Ovary (tissue), 9 donors: Measurements from ENCODE around the gene IL21R. TPM values are rescaled to one million over a fixed set of nuclear protein-coding genes. Genes with fewer than 3 reads are reported as not detected.
"Not testable (repeated sequence)": the region's sequence is repeated elsewhere in the genome, so short reads cannot be mapped to it uniquely, and the experiment has no call there.

Experiments
- DNase-seq, 5 donors: peaks; one replicate each; pipeline ENCODE4 v3.0.0-alpha.2; 2019 to 2020
- H3K27ac ChIP-seq, 2 donors: fragments of 200-600 bp; one replicate each; pipeline versions ENCODE4 v1.5.1 to v1.8.0; 2019 to 2022
- H3K27me3 ChIP-seq: fragments of 200-600 bp; one replicate; pipeline ENCODE4 v1.8.0; 2022
- H3K36me3 ChIP-seq: fragments of 200-600 bp; sonication (generic); one replicate; pipeline ENCODE4 v1.5.1; 2019
- H3K4me1 ChIP-seq: one replicate; pipeline ENCODE4 v1.8.1; 2013; ENCODE audit warnings: mild to moderate bottlenecking, moderate library complexity; ENCODE audit not compliant: insufficient read depth
- H3K4me3 ChIP-seq: fragments of 200-600 bp; sonication (generic); one replicate; pipeline ENCODE4 v1.5.1; 2017
- H3K9me3 ChIP-seq, 2 donors: fragments of 200-600 bp in 1 of 2; sonication (generic) in 1 of 2; one replicate each; pipeline versions ENCODE4 v1.5.1 to v1.8.1; 2013 to 2019; ENCODE audit warnings: mild to moderate bottlenecking in 1 of 2, moderate library complexity in 1 of 2
- EP300 ChIP-seq: sonication (generic); formaldehyde crosslinking; IDR thresholded peaks from one replicate; pipeline ENCODE4 v1.6.1; 2017; ENCODE audit warnings: antibody characterized with exemption
- POLR2A ChIP-seq: fragments of 450-650 bp; IDR thresholded peaks from one replicate; pipeline ENCODE4 v1.6.1; 2017; ENCODE audit warnings: antibody characterized with exemption, mild to moderate bottlenecking, moderate library complexity
- WGBS, 3 donors: extraction: QIAGEN DNeasy Blood & Tissue Kit in 1 of 3; methylation state at CpG; one replicate each; pipeline versions ENCODE4 v1.1.5 to v1.1.7; 2013 to 2017; 5-methylcytosine and 5-hydroxymethylcytosine counted together
- intact Hi-C, 4 donors: fragments of 100-400 bp; cut with DNase I; formaldehyde crosslinking; loops; one replicate each; pipeline versions ENCODE4 v1.11.0 to v1.15.1; 2022 to 2023
- polyA plus RNA-seq, 2 donors: library from polyadenylated mRNA; stranded (reverse); fragments of 200-250 nt in 1 of 2; fragments of 350-450 nt in 1 of 2; fragmentation: Illumina TruSeq in 1 of 2; extraction: RNeasy Lipid Tissue Mini Kit (QIAGEN cat#74804) in 1 of 2; gene quantifications; one replicate each; pipeline ENCODE4 v1.2.3, GENCODE V29; 2013 to 2014
- total RNA-seq, 7 donors: library from RNA; depleted of rRNA in 2 of 7; stranded (reverse); fragments of >200 nt in 2 of 7; fragmentation: NEBNext Ultra II Directional in 3 of 7; extraction: Animal tissue kit (Norgen Biotek cat#: 25700) in 3 of 7; gene quantifications; one replicate each; pipeline versions ENCODE4 v1.1.0 to v1.2.4, GENCODE V29; 2016 to 2023
- TF ChIP-seq, protein P1 (sequence below), 3 donors: fragments of 450-650 bp in 2 of 3; fragments of 200-600 bp in 1 of 3; IDR thresholded peaks; one replicate each; pipeline versions ENCODE4 v1.5.1 to v1.8.0; 2016 to 2022; ENCODE audit warnings: antibody characterized with exemption in 3 of 3, mild to moderate bottlenecking in 1 of 3
- donor health status: DM: no; HTN: no; CAD: no; lungs with moderate emphysema.
- donor health status: DM: no; HTN: no; CAD: no.
- donor health status: Bipolar disorder and iron deficiency.
- donor health status: DM: yes; HTN: yes; CAD: no.
- donor health status: DM: no; HTN: no; CAD: no.
- donor health status: DM: yes; HTN: yes; CAD: no.

Gene IL21R
- total and polyA plus RNA-seq, 9 donors, result 0.01 to 1.00 (median 0.23) TPM; not detected in 2

DNA sequence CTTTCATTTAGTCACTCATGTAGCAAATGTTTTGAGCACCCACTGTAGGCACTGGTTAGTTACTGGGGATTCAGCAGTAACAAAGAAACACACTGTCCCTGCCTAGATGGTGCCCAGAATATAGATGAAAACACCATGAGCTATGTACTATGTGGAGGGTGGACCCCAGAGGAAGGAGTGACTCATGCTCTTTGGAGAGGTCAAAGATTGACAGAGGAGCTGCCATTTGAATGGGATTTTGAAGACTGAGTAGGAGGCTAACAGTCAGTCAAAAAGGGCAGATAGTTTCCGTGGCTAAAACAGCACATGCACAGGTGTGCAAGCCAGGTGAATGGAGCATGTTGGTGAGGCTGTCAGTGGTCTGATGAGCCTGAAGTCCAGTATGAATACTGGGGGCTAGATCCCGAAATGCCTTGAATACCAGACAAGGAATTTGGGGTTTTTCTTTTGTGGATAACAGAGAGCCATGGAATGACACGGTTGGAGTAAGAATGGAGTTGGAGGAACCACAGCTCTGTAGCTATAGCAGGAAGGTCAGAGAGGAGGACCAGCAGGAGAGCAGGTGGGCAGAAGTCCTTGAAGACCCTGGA, 6.1 kb downstream of the IL21R start:
- H3K9me3 ChIP-seq, result no peaks in the 10 kb centered on the region
- DNase-seq, result no peak
- 66 to 71% (median 69%) methylated on average over 3 of the region's 3 CpGs for WGBS, 3 donors

DNA sequence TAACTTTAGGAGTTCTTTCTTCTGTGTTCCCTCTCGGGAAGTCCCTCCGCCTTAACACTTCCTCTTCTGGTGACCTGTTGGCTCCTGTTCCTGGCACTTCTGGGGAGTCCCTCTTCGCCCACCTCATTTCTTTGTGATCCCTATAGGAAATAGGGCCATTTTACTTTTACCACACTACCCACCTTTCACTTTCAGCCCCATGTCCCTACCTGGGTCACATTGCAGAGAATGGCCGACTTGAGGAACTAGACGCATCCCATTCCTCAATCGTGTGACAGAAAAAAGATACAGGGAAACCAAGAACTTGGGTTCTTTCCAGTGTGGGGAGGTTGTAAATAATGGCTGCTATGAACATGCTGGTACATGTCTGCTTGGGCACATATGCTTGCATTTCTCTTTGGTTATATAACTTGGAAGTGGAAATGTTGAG, 6.6 kb downstream of the IL21R start:
- TF ChIP-seq POLR2A, result no peak
- no peak for TF ChIP-seq EP300
- TF ChIP-seq, protein P1, sequence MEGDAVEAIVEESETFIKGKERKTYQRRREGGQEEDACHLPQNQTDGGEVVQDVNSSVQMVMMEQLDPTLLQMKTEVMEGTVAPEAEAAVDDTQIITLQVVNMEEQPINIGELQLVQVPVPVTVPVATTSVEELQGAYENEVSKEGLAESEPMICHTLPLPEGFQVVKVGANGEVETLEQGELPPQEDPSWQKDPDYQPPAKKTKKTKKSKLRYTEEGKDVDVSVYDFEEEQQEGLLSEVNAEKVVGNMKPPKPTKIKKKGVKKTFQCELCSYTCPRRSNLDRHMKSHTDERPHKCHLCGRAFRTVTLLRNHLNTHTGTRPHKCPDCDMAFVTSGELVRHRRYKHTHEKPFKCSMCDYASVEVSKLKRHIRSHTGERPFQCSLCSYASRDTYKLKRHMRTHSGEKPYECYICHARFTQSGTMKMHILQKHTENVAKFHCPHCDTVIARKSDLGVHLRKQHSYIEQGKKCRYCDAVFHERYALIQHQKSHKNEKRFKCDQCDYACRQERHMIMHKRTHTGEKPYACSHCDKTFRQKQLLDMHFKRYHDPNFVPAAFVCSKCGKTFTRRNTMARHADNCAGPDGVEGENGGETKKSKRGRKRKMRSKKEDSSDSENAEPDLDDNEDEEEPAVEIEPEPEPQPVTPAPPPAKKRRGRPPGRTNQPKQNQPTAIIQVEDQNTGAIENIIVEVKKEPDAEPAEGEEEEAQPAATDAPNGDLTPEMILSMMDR (IDR thresholded peaks at IDR 0.05), result no peak
- Histone ChIP-seq H3K9me3 (no peaks in the 10 kb centered on the region), H3K4me3 (no peak overlapping the region), H3K4me1 (no peaks in the 10 kb centered on the region), H3K36me3 (no peaks in the 10 kb centered on the region), H3K27me3 (no peaks in the 10 kb centered on the region), H3K27ac (no peak overlapping the region)
- intact Hi-C loops, result no loop called here
- no peak for DNase-seq
- WGBS, 3 donors, result 64 to 75% (median 74%) methylated on average over 6 of the region's 6 CpGs

More for the DNA sequence above, 6.1 kb downstream of the IL21R start:
- Histone ChIP-seq H3K4me3 (no peak overlapping the region), H3K27ac (no peak overlapping the region), H3K4me1 (no peaks in the 10 kb centered on the region), H3K27me3 (no peaks in the 10 kb centered on the region), H3K36me3 (no peaks in the 10 kb centered on the region)
- TF ChIP-seq, protein P1 (IDR thresholded peaks at IDR 0.05), result no peak
- no peak for TF ChIP-seq EP300
- no peak for TF ChIP-seq POLR2A
- intact Hi-C loops, result no loop called here

DNA sequence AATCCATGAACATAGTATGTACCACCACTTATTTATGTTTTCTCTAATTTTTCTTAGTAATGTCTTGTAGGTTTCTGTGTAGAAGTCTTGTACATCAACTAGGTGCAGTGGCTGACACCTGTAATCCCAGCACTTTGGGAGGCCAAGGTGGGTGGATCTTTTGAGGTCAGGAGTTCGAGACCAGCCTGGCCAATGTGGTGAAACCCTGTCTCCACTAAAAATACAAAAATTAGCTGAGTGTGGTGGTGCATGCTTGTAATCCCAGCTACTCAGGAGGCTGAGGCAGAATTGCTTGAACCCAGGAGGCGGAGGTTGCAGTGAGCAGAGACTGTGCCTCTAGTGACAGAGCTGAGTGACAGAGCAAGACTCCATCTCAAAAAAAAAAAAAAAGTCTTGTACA, 8.0 kb downstream of the IL21R start:
- H3K4me3 ChIP-seq, H3K4me1 ChIP-seq, H3K27me3 ChIP-seq, intact Hi-C loops, H3K36me3 ChIP-seq, DNase-seq, H3K27ac ChIP-seq, H3K9me3 ChIP-seq: not testable (repeated sequence)
- 69 to 82% (median 73%) methylated on average over 2 of the region's 2 CpGs for WGBS, 3 donors

DNA sequence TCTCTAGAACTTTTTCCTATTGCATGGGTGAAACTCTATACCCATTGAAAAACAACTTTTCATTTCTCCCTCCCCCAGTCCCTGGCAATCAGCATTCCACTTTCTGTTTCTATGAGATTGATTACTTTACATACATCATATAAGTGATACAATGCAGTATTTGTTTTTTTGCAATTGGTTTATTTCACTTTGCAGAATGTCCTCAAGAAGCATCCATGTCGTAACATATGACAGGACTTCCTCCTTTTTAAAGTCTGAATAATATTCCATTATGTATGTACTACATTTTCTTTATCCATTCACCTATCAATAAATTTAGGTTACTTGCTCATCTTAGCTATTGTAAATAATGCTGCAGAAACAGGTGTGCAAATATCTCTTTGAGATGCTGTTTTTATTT, 8.8 kb downstream of the IL21R start:
- Histone ChIP-seq H3K4me3 (no peak overlapping the region), H3K36me3 (no peaks in the 10 kb centered on the region), H3K27ac (no peak overlapping the region), H3K27me3 (no peaks in the 10 kb centered on the region), H3K4me1 (no peaks in the 10 kb centered on the region), H3K9me3 (no peaks in the 10 kb centered on the region)
- WGBS, 3 donors, result 84 to 92% (median 90%) methylated on average over 1 of the region's 1 CpG
- intact Hi-C loops, result no loop called here
- TF ChIP-seq, protein P1 (IDR thresholded peaks at IDR 0.05), result no peak
- DNase-seq, result no peak

DNA sequence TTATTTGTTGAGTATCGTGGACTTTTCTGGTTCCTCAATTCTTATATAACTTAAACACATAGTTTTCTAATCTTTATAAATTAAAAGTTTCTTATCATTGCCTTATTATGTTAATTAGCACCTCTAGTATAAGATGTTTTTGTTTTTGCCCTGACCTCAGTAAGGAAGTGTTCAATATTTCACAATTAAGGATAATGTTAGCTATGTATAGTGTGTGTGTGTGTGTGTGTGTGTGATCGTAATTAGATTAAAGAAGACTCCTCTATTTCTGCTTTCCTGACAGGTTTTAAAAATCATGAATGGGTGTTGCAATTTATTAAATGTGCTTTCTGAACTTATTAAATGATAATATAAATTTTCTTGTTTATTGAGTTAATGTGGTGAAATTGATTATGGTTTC, 12.0 kb downstream of the IL21R start:
- Histone ChIP-seq H3K4me1 (no peaks in the 10 kb centered on the region), H3K4me3 (no peak overlapping the region), H3K36me3 (no peaks in the 10 kb centered on the region), H3K9me3 (no peaks in the 10 kb centered on the region), H3K27ac (no peak overlapping the region), H3K27me3 (no peaks in the 10 kb centered on the region)
- intact Hi-C loops, result no loop called here
- 76 to 88% (median 78%) methylated on average over 2 of the region's 2 CpGs for WGBS, 3 donors
- TF ChIP-seq POLR2A, result no peak
- TF ChIP-seq EP300, result no peak
- TF ChIP-seq, protein P1 (IDR thresholded peaks at IDR 0.05), result no peak
- DNase-seq, result no peak
